ENCODE measurements around the gene PAQR4.

The PAQR4 gene

DNA sequence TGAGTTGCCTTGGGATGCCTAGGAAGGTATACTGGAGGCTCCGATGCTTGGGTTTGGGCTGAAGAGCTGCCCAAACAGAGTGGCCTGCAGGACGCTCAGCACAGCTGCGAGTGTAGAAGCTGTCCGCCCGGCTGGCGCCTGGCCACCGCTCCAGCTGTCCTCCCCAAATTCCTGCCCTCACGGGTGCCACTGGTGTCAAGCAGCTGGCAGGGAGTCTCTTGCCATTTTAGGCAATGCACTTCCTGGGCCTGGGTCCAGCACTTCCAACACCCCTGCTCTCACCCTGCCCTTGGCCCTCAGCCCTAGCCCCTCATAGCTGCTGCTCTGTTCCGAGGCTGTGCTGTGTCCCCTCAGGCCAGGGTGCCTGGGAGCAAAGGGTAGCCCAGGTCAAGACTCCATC is 16.3 kb downstream of the PAQR4 start:
- TF ChIP-seq, protein P1, sequence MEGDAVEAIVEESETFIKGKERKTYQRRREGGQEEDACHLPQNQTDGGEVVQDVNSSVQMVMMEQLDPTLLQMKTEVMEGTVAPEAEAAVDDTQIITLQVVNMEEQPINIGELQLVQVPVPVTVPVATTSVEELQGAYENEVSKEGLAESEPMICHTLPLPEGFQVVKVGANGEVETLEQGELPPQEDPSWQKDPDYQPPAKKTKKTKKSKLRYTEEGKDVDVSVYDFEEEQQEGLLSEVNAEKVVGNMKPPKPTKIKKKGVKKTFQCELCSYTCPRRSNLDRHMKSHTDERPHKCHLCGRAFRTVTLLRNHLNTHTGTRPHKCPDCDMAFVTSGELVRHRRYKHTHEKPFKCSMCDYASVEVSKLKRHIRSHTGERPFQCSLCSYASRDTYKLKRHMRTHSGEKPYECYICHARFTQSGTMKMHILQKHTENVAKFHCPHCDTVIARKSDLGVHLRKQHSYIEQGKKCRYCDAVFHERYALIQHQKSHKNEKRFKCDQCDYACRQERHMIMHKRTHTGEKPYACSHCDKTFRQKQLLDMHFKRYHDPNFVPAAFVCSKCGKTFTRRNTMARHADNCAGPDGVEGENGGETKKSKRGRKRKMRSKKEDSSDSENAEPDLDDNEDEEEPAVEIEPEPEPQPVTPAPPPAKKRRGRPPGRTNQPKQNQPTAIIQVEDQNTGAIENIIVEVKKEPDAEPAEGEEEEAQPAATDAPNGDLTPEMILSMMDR (IDR thresholded peaks at IDR 0.05; ENCODE audit: borderline replicate concordance, control extremely low read depth, extremely low read depth, insufficient read depth, missing control alignments): no peak
- in situ Hi-C loops (cut with MboI; ENCODE audit: low sequenced_read_pairs, unreplicated experiment): no loop called here
- no peak for DNase-seq (ENCODE audit: low spot score)

DNA sequence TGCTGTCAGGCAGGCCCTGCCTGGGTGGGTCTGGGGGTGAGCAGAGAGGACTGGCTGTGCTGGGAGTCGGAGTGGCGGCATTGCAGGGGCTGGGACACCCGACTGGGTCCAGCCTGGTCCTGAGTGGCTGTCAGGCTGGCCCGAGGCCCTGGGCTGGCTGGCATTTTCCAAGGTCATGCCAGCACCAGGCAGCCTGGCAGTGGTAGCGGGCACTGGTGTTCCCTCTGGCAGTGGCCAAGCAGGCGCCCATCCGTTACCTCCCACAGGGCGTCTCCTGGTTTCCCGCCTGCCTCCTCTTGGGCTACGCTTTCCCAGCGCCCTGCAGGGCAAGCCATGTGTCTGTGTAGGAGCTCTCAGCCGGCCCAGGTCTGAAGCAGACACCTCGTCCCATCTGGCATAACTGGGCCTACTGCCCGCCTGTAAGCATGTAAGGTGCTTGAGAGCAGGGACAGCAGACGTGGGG is 16.8 kb downstream of the PAQR4 start:
- TF ChIP-seq, protein P1 (IDR thresholded peaks at IDR 0.05; ENCODE audit: borderline replicate concordance, control extremely low read depth, extremely low read depth, insufficient read depth, missing control alignments): no peak
- DNase-seq (ENCODE audit: low spot score): no peak
- in situ Hi-C loops (cut with MboI; ENCODE audit: low sequenced_read_pairs, unreplicated experiment): no loop called here

DNA sequence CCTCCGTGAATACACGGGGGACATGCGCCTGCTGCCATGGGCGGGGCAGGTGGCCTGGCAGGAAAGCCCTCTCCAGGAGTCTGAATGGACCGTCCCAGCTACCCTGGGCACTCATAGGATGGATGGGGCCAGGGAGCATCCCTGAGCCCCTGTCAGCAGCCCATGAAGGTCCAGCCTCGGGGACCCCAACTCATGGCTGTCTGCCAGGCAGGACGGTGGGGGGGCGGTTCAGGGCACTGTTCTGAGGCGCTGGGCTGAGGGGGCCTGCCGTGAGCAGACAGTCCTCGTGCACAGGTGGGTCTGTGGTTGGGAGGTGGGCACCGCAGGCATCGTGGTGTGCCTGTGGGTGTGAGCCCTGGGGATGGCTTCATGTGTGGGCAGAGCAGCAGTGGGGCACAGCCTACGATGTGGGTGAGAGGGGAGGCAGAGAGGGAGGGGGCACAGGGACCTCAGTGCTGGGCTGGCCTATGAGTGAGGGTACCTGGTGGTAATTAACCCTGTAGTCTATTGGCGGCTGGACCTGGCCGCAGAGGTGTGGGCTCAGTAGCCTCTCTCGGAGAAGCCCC is 17.6 kb downstream of the PAQR4 start:
- no peak for DNase-seq (ENCODE audit: low spot score)
- TF ChIP-seq, protein P1 (IDR thresholded peaks at IDR 0.05; ENCODE audit: borderline replicate concordance, control extremely low read depth, extremely low read depth, insufficient read depth, missing control alignments): no peak
- in situ Hi-C loops (cut with MboI; ENCODE audit: low sequenced_read_pairs, unreplicated experiment): no loop called here

DNA sequence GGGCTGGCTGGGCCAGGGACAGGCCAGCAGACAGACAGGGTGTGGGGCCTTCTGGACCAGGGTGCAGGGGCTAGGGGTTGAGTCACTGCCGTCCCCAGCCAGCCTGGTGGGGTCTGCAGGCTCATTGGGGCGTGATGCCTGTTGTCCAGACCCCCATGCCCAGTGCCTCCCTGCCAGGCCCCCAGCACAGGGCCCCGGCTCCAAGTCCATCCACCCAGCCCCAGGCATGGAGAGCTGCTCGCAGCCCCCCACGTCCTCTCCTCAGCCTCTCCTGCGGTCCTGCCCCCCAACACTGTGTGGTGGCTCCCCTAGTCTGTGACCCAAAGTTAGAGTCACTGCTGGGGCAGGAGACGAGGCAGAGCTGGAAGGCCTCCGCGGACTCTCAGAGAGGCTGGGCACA is 18.1 kb downstream of the PAQR4 start:
- TF ChIP-seq, protein P1 (IDR thresholded peaks at IDR 0.05; ENCODE audit: borderline replicate concordance, control extremely low read depth, extremely low read depth, insufficient read depth, missing control alignments): no peak
- DNase-seq (ENCODE audit: low spot score): no peak
- in situ Hi-C loops (cut with MboI; ENCODE audit: low sequenced_read_pairs, unreplicated experiment): no loop called here

DNA sequence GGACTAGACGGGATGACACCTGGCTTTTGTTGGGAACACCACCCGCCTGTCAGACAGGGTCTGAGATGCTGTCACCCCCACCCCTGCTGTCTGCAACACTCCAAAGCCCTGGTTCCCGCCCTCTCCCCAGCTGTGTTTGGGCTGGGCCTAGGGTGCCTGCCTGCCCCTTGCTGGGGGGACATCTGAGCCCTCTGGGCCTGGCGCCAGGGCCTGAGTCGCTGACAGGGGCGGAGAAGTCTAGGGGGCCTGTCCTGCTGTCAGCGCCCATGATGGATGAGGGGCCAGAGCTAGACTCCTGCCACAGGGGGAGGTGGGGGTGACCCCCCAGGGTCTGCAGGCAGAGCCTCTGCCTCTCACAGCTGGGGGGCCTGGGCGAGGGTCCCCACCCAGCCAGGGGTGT is 18.7 kb downstream of the PAQR4 start:
- DNase-seq (ENCODE audit: low spot score): no peak
- in situ Hi-C loops (cut with MboI; ENCODE audit: low sequenced_read_pairs, unreplicated experiment): no loop called here
- TF ChIP-seq, protein P1 (IDR thresholded peaks at IDR 0.05; ENCODE audit: borderline replicate concordance, control extremely low read depth, extremely low read depth, insufficient read depth, missing control alignments): no peak

DNA sequence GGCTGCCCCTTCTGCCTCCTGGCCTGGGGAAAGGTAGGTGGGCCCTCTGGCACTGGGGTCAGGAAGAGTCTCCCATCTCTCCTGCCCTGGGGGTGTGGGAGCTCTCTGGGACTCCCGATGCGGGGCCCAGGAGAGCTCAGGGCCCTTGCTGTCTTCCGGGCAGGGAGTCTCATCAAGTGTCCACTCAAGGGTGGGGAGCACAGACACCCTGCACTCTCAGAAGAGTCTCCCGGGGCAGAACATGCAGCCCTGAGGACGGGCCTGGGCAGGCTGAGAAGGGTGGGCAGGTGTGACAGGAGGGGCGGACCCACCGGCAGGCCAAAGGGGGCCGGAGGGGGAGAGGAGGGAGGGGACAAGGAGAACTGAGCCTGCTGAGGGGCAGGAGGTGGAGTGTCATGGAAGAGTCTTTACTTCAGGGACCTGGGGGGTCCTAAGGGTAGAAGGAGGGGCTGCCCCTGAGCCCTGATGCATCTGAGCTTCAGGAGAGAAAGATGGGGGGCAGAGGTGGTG is 19.5 kb downstream of the PAQR4 start:
- TF ChIP-seq, protein P1 (IDR thresholded peaks at IDR 0.05; ENCODE audit: borderline replicate concordance, control extremely low read depth, extremely low read depth, insufficient read depth, missing control alignments): no peak
- in situ Hi-C loops (cut with MboI; ENCODE audit: low sequenced_read_pairs, unreplicated experiment): no loop called here
- no peak for DNase-seq (ENCODE audit: low spot score)
